ENCODE results near the gene TAF12. TPM values are rescaled to one million over a fixed set of nuclear protein-coding genes. Genes with fewer than 3 reads are reported as not detected.
"Not testable (repeated sequence)": the region's sequence is repeated elsewhere in the genome, so short reads cannot be mapped to it uniquely, and the experiment has no call there.

TAF12 gene
- total RNA-seq, 1 experiment from 2014 or later = 18.6 TPM

DNA sequence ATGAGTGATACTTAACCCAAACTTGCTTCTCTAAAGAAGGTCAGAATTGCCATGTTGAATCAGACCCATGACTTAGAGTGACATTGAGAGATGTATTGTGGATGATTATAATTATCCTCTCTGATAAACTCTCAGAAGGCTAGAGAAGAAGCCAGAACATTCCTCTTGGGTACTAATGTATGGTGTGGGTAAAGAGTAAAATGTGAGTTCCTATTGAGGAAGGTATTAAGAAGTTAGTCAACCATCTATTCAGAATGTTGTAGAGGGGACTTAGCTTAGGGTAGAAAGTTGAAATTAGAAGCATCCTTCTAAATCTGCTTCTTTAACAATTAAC is 33.0 kb upstream of the TAF12 start:
- Mint-ChIP-seq H3K27ac (peak overlapping the region; percentile 86), H3K27me3 (ENCODE audit: low read depth) (no peaks in the 10 kb centered on the region), H3K4me1 (peaks cover 11% of the 10 kb centered on the region), H3K4me3 (no peak overlapping the region), H3K9me3 (no peaks in the 10 kb centered on the region), H3K36me3 (peaks cover 7% of the 10 kb centered on the region)
- DNase-seq (ENCODE audit: low spot score) (no peak), ATAC-seq (no peak)
- ChIA-PET POLR2A (interaction anchor here (0.7 kb wide), 1 partner anchor 107 kb away, joined by 6 read pairs; no protein-coding TSS in a partner anchor), CTCF (no interaction called here)
- TF ChIP-seq ZNF219 (CRISPR knock-in tag; IDR thresholded peaks at IDR 0.05; ENCODE audit: borderline replicate concordance) (no peak), SMAD4 (CRISPR knock-in tag; IDR thresholded peaks at IDR 0.05) (no peak), ELF4 (CRISPR knock-in tag; IDR thresholded peaks at IDR 0.05; ENCODE audit: low read depth) (no peak), ETV6 (CRISPR knock-in tag; IDR thresholded peaks at IDR 0.05) (no peak), MYBL2 (CRISPR knock-in tag; IDR thresholded peaks at IDR 0.05) (no peak), NR1H2 (CRISPR knock-in tag; IDR thresholded peaks at IDR 0.05) (no peak), ZNF416 (CRISPR knock-in tag; IDR thresholded peaks at IDR 0.05) (no peak), JAZF1 (CRISPR knock-in tag; IDR thresholded peaks at IDR 0.05) (no peak), OVOL2 (CRISPR knock-in tag; IDR thresholded peaks at IDR 0.05; ENCODE audit: borderline replicate concordance) (no peak), GRHL2 (CRISPR knock-in tag; IDR thresholded peaks at IDR 0.05; ENCODE audit: insufficient replicate concordance, severe bottlenecking) (no peak)
- TF ChIP-seq, protein P1, sequence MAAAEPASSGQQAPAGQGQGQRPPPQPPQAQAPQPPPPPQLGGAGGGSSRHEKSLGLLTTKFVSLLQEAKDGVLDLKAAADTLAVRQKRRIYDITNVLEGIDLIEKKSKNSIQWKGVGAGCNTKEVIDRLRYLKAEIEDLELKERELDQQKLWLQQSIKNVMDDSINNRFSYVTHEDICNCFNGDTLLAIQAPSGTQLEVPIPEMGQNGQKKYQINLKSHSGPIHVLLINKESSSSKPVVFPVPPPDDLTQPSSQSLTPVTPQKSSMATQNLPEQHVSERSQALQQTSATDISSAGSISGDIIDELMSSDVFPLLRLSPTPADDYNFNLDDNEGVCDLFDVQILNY (CRISPR knock-in tag; IDR thresholded peaks at IDR 0.05) = no peak
- TF ChIP-seq, protein P2, sequence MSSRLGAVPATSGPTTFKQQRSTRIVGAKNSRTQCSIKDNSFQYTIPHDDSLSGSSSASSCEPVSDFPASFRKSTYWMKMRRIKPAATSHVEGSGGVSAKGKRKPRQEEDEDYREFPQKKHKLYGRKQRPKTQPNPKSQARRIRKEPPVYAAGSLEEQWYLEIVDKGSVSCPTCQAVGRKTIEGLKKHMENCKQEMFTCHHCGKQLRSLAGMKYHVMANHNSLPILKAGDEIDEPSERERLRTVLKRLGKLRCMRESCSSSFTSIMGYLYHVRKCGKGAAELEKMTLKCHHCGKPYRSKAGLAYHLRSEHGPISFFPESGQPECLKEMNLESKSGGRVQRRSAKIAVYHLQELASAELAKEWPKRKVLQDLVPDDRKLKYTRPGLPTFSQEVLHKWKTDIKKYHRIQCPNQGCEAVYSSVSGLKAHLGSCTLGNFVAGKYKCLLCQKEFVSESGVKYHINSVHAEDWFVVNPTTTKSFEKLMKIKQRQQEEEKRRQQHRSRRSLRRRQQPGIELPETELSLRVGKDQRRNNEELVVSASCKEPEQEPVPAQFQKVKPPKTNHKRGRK (CRISPR knock-in tag; IDR thresholded peaks at IDR 0.05; ENCODE audit: borderline replicate concordance) = no peak
- TF ChIP-seq, protein P3, sequence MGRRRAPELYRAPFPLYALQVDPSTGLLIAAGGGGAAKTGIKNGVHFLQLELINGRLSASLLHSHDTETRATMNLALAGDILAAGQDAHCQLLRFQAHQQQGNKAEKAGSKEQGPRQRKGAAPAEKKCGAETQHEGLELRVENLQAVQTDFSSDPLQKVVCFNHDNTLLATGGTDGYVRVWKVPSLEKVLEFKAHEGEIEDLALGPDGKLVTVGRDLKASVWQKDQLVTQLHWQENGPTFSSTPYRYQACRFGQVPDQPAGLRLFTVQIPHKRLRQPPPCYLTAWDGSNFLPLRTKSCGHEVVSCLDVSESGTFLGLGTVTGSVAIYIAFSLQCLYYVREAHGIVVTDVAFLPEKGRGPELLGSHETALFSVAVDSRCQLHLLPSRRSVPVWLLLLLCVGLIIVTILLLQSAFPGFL (CRISPR knock-in tag; IDR thresholded peaks at IDR 0.05; ENCODE audit: borderline replicate concordance) = no peak
- TF ChIP-seq, protein P4, sequence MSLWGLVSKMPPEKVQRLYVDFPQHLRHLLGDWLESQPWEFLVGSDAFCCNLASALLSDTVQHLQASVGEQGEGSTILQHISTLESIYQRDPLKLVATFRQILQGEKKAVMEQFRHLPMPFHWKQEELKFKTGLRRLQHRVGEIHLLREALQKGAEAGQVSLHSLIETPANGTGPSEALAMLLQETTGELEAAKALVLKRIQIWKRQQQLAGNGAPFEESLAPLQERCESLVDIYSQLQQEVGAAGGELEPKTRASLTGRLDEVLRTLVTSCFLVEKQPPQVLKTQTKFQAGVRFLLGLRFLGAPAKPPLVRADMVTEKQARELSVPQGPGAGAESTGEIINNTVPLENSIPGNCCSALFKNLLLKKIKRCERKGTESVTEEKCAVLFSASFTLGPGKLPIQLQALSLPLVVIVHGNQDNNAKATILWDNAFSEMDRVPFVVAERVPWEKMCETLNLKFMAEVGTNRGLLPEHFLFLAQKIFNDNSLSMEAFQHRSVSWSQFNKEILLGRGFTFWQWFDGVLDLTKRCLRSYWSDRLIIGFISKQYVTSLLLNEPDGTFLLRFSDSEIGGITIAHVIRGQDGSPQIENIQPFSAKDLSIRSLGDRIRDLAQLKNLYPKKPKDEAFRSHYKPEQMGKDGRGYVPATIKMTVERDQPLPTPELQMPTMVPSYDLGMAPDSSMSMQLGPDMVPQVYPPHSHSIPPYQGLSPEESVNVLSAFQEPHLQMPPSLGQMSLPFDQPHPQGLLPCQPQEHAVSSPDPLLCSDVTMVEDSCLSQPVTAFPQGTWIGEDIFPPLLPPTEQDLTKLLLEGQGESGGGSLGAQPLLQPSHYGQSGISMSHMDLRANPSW (CRISPR knock-in tag; conservative IDR thresholded peaks at IDR 0.05; ENCODE audit: low read depth) = no peak
- TF ChIP-seq, protein P5, sequence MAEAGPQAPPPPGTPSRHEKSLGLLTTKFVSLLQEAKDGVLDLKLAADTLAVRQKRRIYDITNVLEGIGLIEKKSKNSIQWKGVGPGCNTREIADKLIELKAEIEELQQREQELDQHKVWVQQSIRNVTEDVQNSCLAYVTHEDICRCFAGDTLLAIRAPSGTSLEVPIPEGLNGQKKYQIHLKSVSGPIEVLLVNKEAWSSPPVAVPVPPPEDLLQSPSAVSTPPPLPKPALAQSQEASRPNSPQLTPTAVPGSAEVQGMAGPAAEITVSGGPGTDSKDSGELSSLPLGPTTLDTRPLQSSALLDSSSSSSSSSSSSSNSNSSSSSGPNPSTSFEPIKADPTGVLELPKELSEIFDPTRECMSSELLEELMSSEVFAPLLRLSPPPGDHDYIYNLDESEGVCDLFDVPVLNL (CRISPR knock-in tag; IDR thresholded peaks at IDR 0.05; ENCODE audit: borderline replicate concordance, low read depth) = no peak
- TF ChIP-seq, protein P6, sequence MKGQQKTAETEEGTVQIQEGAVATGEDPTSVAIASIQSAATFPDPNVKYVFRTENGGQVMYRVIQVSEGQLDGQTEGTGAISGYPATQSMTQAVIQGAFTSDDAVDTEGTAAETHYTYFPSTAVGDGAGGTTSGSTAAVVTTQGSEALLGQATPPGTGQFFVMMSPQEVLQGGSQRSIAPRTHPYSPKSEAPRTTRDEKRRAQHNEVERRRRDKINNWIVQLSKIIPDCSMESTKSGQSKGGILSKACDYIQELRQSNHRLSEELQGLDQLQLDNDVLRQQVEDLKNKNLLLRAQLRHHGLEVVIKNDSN (CRISPR knock-in tag; IDR thresholded peaks at IDR 0.05) = no peak
- TF ChIP-seq, protein P7, sequence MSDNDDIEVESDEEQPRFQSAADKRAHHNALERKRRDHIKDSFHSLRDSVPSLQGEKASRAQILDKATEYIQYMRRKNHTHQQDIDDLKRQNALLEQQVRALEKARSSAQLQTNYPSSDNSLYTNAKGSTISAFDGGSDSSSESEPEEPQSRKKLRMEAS (CRISPR knock-in tag; IDR thresholded peaks at IDR 0.05) = no peak
- TF ChIP-seq, protein P8, sequence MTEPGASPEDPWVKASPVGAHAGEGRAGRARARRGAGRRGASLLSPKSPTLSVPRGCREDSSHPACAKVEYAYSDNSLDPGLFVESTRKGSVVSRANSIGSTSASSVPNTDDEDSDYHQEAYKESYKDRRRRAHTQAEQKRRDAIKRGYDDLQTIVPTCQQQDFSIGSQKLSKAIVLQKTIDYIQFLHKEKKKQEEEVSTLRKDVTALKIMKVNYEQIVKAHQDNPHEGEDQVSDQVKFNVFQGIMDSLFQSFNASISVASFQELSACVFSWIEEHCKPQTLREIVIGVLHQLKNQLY (CRISPR knock-in tag; IDR thresholded peaks at IDR 0.05) = no peak
- TF ChIP-seq, protein P9, sequence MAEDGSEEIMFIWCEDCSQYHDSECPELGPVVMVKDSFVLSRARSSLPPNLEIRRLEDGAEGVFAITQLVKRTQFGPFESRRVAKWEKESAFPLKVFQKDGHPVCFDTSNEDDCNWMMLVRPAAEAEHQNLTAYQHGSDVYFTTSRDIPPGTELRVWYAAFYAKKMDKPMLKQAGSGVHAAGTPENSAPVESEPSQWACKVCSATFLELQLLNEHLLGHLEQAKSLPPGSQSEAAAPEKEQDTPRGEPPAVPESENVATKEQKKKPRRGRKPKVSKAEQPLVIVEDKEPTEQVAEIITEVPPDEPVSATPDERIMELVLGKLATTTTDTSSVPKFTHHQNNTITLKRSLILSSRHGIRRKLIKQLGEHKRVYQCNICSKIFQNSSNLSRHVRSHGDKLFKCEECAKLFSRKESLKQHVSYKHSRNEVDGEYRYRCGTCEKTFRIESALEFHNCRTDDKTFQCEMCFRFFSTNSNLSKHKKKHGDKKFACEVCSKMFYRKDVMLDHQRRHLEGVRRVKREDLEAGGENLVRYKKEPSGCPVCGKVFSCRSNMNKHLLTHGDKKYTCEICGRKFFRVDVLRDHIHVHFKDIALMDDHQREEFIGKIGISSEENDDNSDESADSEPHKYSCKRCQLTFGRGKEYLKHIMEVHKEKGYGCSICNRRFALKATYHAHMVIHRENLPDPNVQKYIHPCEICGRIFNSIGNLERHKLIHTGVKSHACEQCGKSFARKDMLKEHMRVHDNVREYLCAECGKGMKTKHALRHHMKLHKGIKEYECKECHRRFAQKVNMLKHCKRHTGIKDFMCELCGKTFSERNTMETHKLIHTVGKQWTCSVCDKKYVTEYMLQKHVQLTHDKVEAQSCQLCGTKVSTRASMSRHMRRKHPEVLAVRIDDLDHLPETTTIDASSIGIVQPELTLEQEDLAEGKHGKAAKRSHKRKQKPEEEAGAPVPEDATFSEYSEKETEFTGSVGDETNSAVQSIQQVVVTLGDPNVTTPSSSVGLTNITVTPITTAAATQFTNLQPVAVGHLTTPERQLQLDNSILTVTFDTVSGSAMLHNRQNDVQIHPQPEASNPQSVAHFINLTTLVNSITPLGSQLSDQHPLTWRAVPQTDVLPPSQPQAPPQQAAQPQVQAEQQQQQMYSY (CRISPR knock-in tag; IDR thresholded peaks at IDR 0.05) = no peak
- TF ChIP-seq, protein P10, sequence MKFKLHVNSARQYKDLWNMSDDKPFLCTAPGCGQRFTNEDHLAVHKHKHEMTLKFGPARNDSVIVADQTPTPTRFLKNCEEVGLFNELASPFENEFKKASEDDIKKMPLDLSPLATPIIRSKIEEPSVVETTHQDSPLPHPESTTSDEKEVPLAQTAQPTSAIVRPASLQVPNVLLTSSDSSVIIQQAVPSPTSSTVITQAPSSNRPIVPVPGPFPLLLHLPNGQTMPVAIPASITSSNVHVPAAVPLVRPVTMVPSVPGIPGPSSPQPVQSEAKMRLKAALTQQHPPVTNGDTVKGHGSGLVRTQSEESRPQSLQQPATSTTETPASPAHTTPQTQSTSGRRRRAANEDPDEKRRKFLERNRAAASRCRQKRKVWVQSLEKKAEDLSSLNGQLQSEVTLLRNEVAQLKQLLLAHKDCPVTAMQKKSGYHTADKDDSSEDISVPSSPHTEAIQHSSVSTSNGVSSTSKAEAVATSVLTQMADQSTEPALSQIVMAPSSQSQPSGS (CRISPR knock-in tag; IDR thresholded peaks at IDR 0.05; ENCODE audit: borderline replicate concordance, low read depth) = no peak

DNA sequence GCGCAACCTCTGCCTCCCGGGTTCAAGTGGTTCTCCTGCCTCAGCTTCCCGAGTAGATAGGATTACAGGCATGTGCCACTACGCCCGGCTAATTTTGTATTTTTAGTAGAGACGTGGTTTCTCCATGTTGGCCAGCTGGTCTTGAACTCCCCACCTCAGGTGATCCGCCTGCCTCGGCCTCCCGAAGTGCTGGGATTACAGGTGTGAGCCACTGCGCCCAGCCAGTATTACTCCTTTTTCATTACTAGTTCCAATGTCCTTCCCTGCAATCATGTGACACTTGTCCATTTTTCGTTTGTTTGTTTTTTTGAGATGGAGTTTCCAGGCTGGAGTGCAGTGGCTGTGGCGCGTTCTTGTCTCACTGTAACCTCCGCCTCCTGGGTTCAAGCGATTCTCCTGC is 30.1 kb upstream of the TAF12 start:
- ATAC-seq; H3K27ac Mint-ChIP-seq; H3K9me3 Mint-ChIP-seq; H3K4me3 Mint-ChIP-seq; H3K36me3 Mint-ChIP-seq; CTCF ChIA-PET; H3K27me3 Mint-ChIP-seq (ENCODE audit: low read depth); POLR2A ChIA-PET: not testable (repeated sequence)
- H3K4me1 Mint-ChIP-seq = peaks cover 23% of the 10 kb centered on the region
- DNase-seq (ENCODE audit: low spot score) = peak; percentile 1
